ENCODE data around the gene TNNT2. TPM values are rescaled to one million over a fixed set of nuclear protein-coding genes. Genes with fewer than 3 reads are reported as not detected.

The TNNT2 gene
- total RNA-seq, 2 experiments from 2014 or later, result not detected

DNA sequence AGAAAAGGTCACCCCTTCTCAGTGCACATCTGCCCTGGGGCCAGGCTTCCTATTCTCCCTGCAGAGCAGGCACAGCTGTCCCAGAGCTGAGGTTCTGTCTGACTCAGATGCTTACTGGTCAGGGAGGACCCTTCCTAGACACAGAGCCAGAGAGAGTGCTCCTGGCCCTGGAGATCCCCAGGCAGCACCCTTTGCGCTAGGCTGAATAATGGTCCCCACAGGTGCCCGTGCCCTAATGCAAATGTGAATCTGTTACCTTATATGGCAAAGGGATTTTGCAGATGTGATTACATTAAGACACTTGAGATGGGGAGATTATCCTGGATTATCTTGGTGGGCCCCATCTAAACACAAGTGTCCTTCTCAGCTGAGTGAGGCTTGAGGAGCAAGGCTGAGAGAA is 46.7 kb upstream of the TNNT2 start:
- POLR2A ChIA-PET, result no interaction called here
- Histone ChIP-seq H3K79me2 (ENCODE audit: insufficient read depth, low read depth, low read length) (no peaks in the 10 kb centered on the region), H3K4me1 (ENCODE audit: insufficient read depth, low read length, poor library complexity, severe bottlenecking) (peaks cover 62% of the 10 kb centered on the region), H2AFZ (ENCODE audit: low read length) (no peak overlapping the region), H3K9me3 (ENCODE audit: low read length) (no peaks in the 10 kb centered on the region), H3K4me3 (ENCODE audit: low read depth, low read length, poor library complexity, severe bottlenecking) (no peak overlapping the region), H3K4me2 (ENCODE audit: low read length) (peak overlapping the region; percentile 63), H3K9me2 (ENCODE audit: insufficient read depth, low read length) (no peaks in the 10 kb centered on the region), H3K27ac (ENCODE audit: low read depth, low read length, poor library complexity, severe bottlenecking) (peak overlapping the region; percentile 77), H4K20me1 (ENCODE audit: insufficient read depth, low read length) (no peaks in the 10 kb centered on the region), H3K36me3 (ENCODE audit: insufficient read depth, low read length) (no peaks in the 10 kb centered on the region)
- DNase-seq (ENCODE audit: low spot score), result no peak
- intact Hi-C loops (cut with micrococcal nuclease; ENCODE audit: unreplicated experiment), result no loop called here
- TF ChIP-seq EZH2phosphoT487 (IDR thresholded peaks at IDR 0.05; ENCODE audit: borderline replicate concordance, low read depth, low read length), result no peak
- TF ChIP-seq, protein P1, sequence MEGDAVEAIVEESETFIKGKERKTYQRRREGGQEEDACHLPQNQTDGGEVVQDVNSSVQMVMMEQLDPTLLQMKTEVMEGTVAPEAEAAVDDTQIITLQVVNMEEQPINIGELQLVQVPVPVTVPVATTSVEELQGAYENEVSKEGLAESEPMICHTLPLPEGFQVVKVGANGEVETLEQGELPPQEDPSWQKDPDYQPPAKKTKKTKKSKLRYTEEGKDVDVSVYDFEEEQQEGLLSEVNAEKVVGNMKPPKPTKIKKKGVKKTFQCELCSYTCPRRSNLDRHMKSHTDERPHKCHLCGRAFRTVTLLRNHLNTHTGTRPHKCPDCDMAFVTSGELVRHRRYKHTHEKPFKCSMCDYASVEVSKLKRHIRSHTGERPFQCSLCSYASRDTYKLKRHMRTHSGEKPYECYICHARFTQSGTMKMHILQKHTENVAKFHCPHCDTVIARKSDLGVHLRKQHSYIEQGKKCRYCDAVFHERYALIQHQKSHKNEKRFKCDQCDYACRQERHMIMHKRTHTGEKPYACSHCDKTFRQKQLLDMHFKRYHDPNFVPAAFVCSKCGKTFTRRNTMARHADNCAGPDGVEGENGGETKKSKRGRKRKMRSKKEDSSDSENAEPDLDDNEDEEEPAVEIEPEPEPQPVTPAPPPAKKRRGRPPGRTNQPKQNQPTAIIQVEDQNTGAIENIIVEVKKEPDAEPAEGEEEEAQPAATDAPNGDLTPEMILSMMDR (conservative IDR thresholded peaks at IDR 0.05; ENCODE audit: low read length), result no peak
- CTCF ChIA-PET (ENCODE audit: unreplicated experiment), result no interaction called here
- BruUV-seq (replicated peaks), result no TSS peak

GRCh38 chr1:201423655-201424054 is 46.2 kb upstream of the TNNT2 start:
- no peak overlapping the region for H3K4me3 ChIP-seq (ENCODE audit: low read depth, low read length, poor library complexity, severe bottlenecking)
- CTCF ChIA-PET (ENCODE audit: unreplicated experiment), result no interaction called here
- no peaks in the 10 kb centered on the region for H4K20me1 ChIP-seq (ENCODE audit: insufficient read depth, low read length)
- H3K4me2 ChIP-seq (ENCODE audit: low read length), result peak overlapping the region; percentile 63
- H3K27ac ChIP-seq (ENCODE audit: low read depth, low read length, poor library complexity, severe bottlenecking), result peak overlapping the region; percentile 77
- H3K9me2 ChIP-seq (ENCODE audit: insufficient read depth, low read length), result no peaks in the 10 kb centered on the region
- no peaks in the 10 kb centered on the region for H3K36me3 ChIP-seq (ENCODE audit: insufficient read depth, low read length)
- no peak for DNase-seq (ENCODE audit: low spot score)
- H2AFZ ChIP-seq (ENCODE audit: low read length), result no peak overlapping the region
- BruUV-seq (replicated peaks), result no TSS peak
- no peak for TF ChIP-seq EZH2phosphoT487 (IDR thresholded peaks at IDR 0.05; ENCODE audit: borderline replicate concordance, low read depth, low read length)
- TF ChIP-seq, protein P1 (conservative IDR thresholded peaks at IDR 0.05; ENCODE audit: low read length), result no peak
- no peaks in the 10 kb centered on the region for H3K79me2 ChIP-seq (ENCODE audit: insufficient read depth, low read depth, low read length)
- POLR2A ChIA-PET, result interaction anchor here (0.8 to 1.0 kb wide), 2 partner anchors 13 to 17 kb away, joined by 3 read pairs; no protein-coding TSS in a partner anchor
- intact Hi-C loops (cut with micrococcal nuclease; ENCODE audit: unreplicated experiment), result no loop called here
- no peaks in the 10 kb centered on the region for H3K9me3 ChIP-seq (ENCODE audit: low read length)
- H3K4me1 ChIP-seq (ENCODE audit: insufficient read depth, low read length, poor library complexity, severe bottlenecking), result peaks cover 62% of the 10 kb centered on the region

GRCh38 chr1:201422436-201423030 is 45.1 kb upstream of the TNNT2 start:
- H2AFZ ChIP-seq (ENCODE audit: low read length), result peak overlapping the region; percentile 77
- peaks cover 68% of the 10 kb centered on the region for H3K4me1 ChIP-seq (ENCODE audit: insufficient read depth, low read length, poor library complexity, severe bottlenecking)
- H3K36me3 ChIP-seq (ENCODE audit: insufficient read depth, low read length), result no peaks in the 10 kb centered on the region
- peak overlapping the region; percentile 63 for H3K4me2 ChIP-seq (ENCODE audit: low read length)
- no peak for TF ChIP-seq EZH2phosphoT487 (IDR thresholded peaks at IDR 0.05; ENCODE audit: borderline replicate concordance, low read depth, low read length)
- TF ChIP-seq, protein P1 (conservative IDR thresholded peaks at IDR 0.05; ENCODE audit: low read length), result no peak
- peak overlapping the region; percentile 77 for H3K27ac ChIP-seq (ENCODE audit: low read depth, low read length, poor library complexity, severe bottlenecking)
- H3K9me3 ChIP-seq (ENCODE audit: low read length), result no peaks in the 10 kb centered on the region
- ChIA-PET POLR2A (interaction anchor here (0.7 to 1.0 kb wide), 3 partner anchors 14 to 1057 kb away, joined by 3 read pairs; no protein-coding TSS in a partner anchor), CTCF (ENCODE audit: unreplicated experiment) (interaction anchor here (0.7 kb wide), 1 partner anchor 13 kb away, joined by 5 read pairs; no protein-coding TSS in a partner anchor)
- BruUV-seq (replicated peaks), result no TSS peak
- DNase-seq (ENCODE audit: low spot score), result peak; percentile 86
- H3K79me2 ChIP-seq (ENCODE audit: insufficient read depth, low read depth, low read length), result no peaks in the 10 kb centered on the region
- H3K9me2 ChIP-seq (ENCODE audit: insufficient read depth, low read length), result no peaks in the 10 kb centered on the region
- H3K4me3 ChIP-seq (ENCODE audit: low read depth, low read length, poor library complexity, severe bottlenecking), result peak overlapping the region; percentile 34
- intact Hi-C loops (cut with micrococcal nuclease; ENCODE audit: unreplicated experiment), result no loop called here
- no peaks in the 10 kb centered on the region for H4K20me1 ChIP-seq (ENCODE audit: insufficient read depth, low read length)
